ENCODE results near the gene PLCB2.

The PLCB2 gene

GRCh38 chr15:40276927-40277326 is 30.8 kb downstream of the PLCB2 start:
- CTCF ChIA-PET, result interaction anchor here (1.1 to 10.6 kb wide), 4 partner anchors 8 to 44 kb away, joined by 3 to 248 read pairs (median 6); partner anchors contain the start of gene PLCB2
- H3K9me3 ChIP-seq (ENCODE audit: control insufficient read depth, insufficient read depth, low read depth, low read length), result no peaks in the 10 kb centered on the region
- no peaks in the 10 kb centered on the region for H3K36me3 ChIP-seq (ENCODE audit: control insufficient read depth in 2 of 2, insufficient read depth in 1 of 2, low read length in 2 of 2)
- POLR2A ChIA-PET, result no interaction called here
- H3K27ac ChIP-seq (ENCODE audit: extremely low read depth, low read depth, low read length), result no peak overlapping the region
- no peaks in the 10 kb centered on the region for H3K4me1 ChIP-seq (ENCODE audit: control insufficient read depth, insufficient read depth, low read length)
- no peak overlapping the region for H3K4me3 ChIP-seq (ENCODE audit: low read depth, low read length)
- TF ChIP-seq FEZF1 (tag by site-specific recombination; IDR thresholded peaks at IDR 0.05), result no peak

- Histone ChIP-seq H3K4me1 (ENCODE audit: control insufficient read depth, insufficient read depth, low read length) (no peaks in the 10 kb centered on the region), H3K9me3 (ENCODE audit: control insufficient read depth, insufficient read depth, low read depth, low read length) (no peaks in the 10 kb centered on the region), H3K27ac (ENCODE audit: extremely low read depth, low read depth, low read length) (no peak overlapping the region), H3K36me3 (ENCODE audit: control insufficient read depth in 2 of 2, insufficient read depth in 1 of 2, low read length in 2 of 2) (no peaks in the 10 kb centered on the region), H3K4me3 (ENCODE audit: low read depth, low read length) (no peak overlapping the region)
- TF ChIP-seq ZSCAN23 (tag by site-specific recombination; IDR thresholded peaks at IDR 0.05) (no peak), ZNF660 (tag by site-specific recombination; IDR thresholded peaks at IDR 0.05) (no peak), ZSCAN18 (tag by site-specific recombination; IDR thresholded peaks at IDR 0.05) (no peak), ZNF324 (tag by site-specific recombination; IDR thresholded peaks at IDR 0.05) (no peak), ZSCAN4 (tag by site-specific recombination; IDR thresholded peaks at IDR 0.05) (no peak), ZNF24 (tag by site-specific recombination; IDR thresholded peaks at IDR 0.05) (no peak), ZNF292 (tag by site-specific recombination; IDR thresholded peaks at IDR 0.05; ENCODE audit: borderline replicate concordance, low read depth) (no peak), ZNF404 (tag by site-specific recombination; IDR thresholded peaks at IDR 0.05) (no peak), ZNF596 (tag by site-specific recombination; IDR thresholded peaks at IDR 0.05) (no peak), ZNF48 (tag by site-specific recombination; IDR thresholded peaks at IDR 0.05) (no peak), ZNF639 (tag by site-specific recombination; IDR thresholded peaks at IDR 0.05) (no peak), ZNF239 (tag by site-specific recombination; IDR thresholded peaks at IDR 0.05) (no peak)
- ChIA-PET CTCF (interaction anchor here (0.7 to 10.6 kb wide), 10 partner anchors 10 to 241 kb away, joined by 4 to 248 read pairs (median 30); partner anchors contain the start of genes PLCB2 and SRP14), POLR2A (no interaction called here)
These were observed 31.8 kb downstream of the PLCB2 start for GRCh38 chr15:40275954-40276353.

- Histone ChIP-seq H3K4me3 (ENCODE audit: low read depth, low read length) (no peak overlapping the region), H3K36me3 (ENCODE audit: control insufficient read depth in 2 of 2, insufficient read depth in 1 of 2, low read length in 2 of 2) (no peaks in the 10 kb centered on the region), H3K27ac (ENCODE audit: extremely low read depth, low read depth, low read length) (no peak overlapping the region), H3K4me1 (ENCODE audit: control insufficient read depth, insufficient read depth, low read length) (no peaks in the 10 kb centered on the region), H3K9me3 (ENCODE audit: control insufficient read depth, insufficient read depth, low read depth, low read length) (no peaks in the 10 kb centered on the region)
- POLR2A ChIA-PET, result no interaction called here
- CTCF ChIA-PET, result interaction anchor here (0.7 to 10.6 kb wide), 15 partner anchors 11 to 240 kb away, joined by 3 to 248 read pairs (median 22); partner anchors contain the start of genes PAK6, PLCB2 and SRP14
- TF ChIP-seq ZBTB21 (tag by site-specific recombination; IDR thresholded peaks at IDR 0.05) (no peak), ZNF169 (tag by site-specific recombination; IDR thresholded peaks at IDR 0.05) (no peak), ZNF2 (tag by site-specific recombination; IDR thresholded peaks at IDR 0.05) (no peak), ZNF624 (tag by site-specific recombination; IDR thresholded peaks at IDR 0.05) (no peak), ZNF23 (tag by site-specific recombination; IDR thresholded peaks at IDR 0.05; ENCODE audit: borderline replicate concordance) (no peak), ZNF311 (tag by site-specific recombination; IDR thresholded peaks at IDR 0.05; ENCODE audit: borderline replicate concordance) (no peak), AEBP2 (tag by site-specific recombination; IDR thresholded peaks at IDR 0.05; ENCODE audit: borderline replicate concordance) (no peak), ZNF280D (tag by site-specific recombination; IDR thresholded peaks at IDR 0.05) (no peak), ZNF37A (tag by site-specific recombination; IDR thresholded peaks at IDR 0.05) (no peak), ZNF146 (tag by site-specific recombination; IDR thresholded peaks at IDR 0.05) (no peak), KLF10 (tag by site-specific recombination; IDR thresholded peaks at IDR 0.05) (no peak), ZNF114 (tag by site-specific recombination; IDR thresholded peaks at IDR 0.05) (no peak)
These were observed 32.2 kb downstream of the PLCB2 start for GRCh38 chr15:40275523-40275922.
